Measurements from ENCODE around the gene HERPUD2. TPM values are rescaled to one million over a fixed set of nuclear protein-coding genes. Genes with fewer than 3 reads are reported as not detected.

Gene HERPUD2
- total and polyA plus RNA-seq, 2 of the 4 experiments (the other 2 are of a cell fraction): 22.2 to 27.2 TPM

GRCh38 chr7:35736725-35737124, 41.8 kb upstream of the HERPUD2 start:
- intact Hi-C loops (cut with micrococcal nuclease): no loop called here
- no peaks in the 10 kb centered on the region for H3K9me1 ChIP-seq (ENCODE audit: insufficient read depth, low read length)
- H2BK20ac ChIP-seq (ENCODE audit: low read depth, low read length): no peak overlapping the region
- no peak overlapping the region for H3K27ac ChIP-seq (ENCODE audit: insufficient read depth, low read length)
- no peak overlapping the region for H2AK9ac ChIP-seq (replicated peaks; ENCODE audit: low read depth, low read length, poor library complexity)
- no peaks in the 10 kb centered on the region for H3K9me3 ChIP-seq (ENCODE audit: control insufficient read depth, insufficient read depth, low read length)
- in situ Hi-C loops (cut with MboI; ENCODE audit: low sequenced_read_pairs): no loop called here
- H4K91ac ChIP-seq (ENCODE audit: insufficient read depth, low read depth, low read length): no peak overlapping the region
- no peak overlapping the region for H3K23ac ChIP-seq (ENCODE audit: low read depth, low read length)
- no peaks in the 10 kb centered on the region for H3K79me1 ChIP-seq (ENCODE audit: low read depth in 1 of 2, low read length in 2 of 2)
- no peak overlapping the region for H3K56ac ChIP-seq (ENCODE audit: extremely low read depth, insufficient read depth, low read length)
- no peak overlapping the region for H2BK5ac ChIP-seq (ENCODE audit: low read depth, low read length, poor library complexity, severe bottlenecking)
- H4K8ac ChIP-seq (ENCODE audit: low read depth in 2 of 2, low read length in 2 of 2): no peak overlapping the region
- H4K20me1 ChIP-seq (ENCODE audit: insufficient read depth, low read length): no peaks in the 10 kb centered on the region
- H3K4me3 ChIP-seq (ENCODE audit: insufficient read depth, low read depth, low read length): no peak overlapping the region
- ChIA-PET POLR2A (ENCODE audit: unreplicated experiment) (no interaction called here), CTCF (no interaction called here)
- no CpG with 5 or more reads among the region's 1 CpG for whole genome bisulfite sequencing, 2 experiments (ENCODE audit: extremely low coverage in 2 of 2, insufficient read length in 1 of 2)
- no peak overlapping the region for H2AK5ac ChIP-seq (ENCODE audit: low read depth, low read length)
- no peak overlapping the region for H3K14ac ChIP-seq (replicated peaks; ENCODE audit: low read depth, low read length)
- TF ChIP-seq RCOR1 (IDR thresholded peaks at IDR 0.05; ENCODE audit: insufficient replicate concordance, low read length): no peak
- peak; percentile 84 for TF ChIP-seq CEBPB (IDR thresholded peaks at IDR 0.05; ENCODE audit: low read depth, low read length)
- TF ChIP-seq POLR2A (IDR thresholded peaks at IDR 0.05; ENCODE audit: low read depth, low read length): no peak
- no peak for TF ChIP-seq MAZ (IDR thresholded peaks at IDR 0.05; ENCODE audit: borderline replicate concordance, low read depth, low read length)
- no peak for TF ChIP-seq BHLHE40 (IDR thresholded peaks at IDR 0.05; ENCODE audit: low read depth, low read length)
- H3K4ac ChIP-seq (ENCODE audit: low read depth, low read length): no peak overlapping the region
- H2AFZ ChIP-seq (replicated peaks; ENCODE audit: low read length, poor library complexity): no peak overlapping the region
- DNase-seq (peak; percentile 57), ATAC-seq (ENCODE audit: low read depth) (peak; percentile 49)
- H3K9ac ChIP-seq (ENCODE audit: low read depth, low read length): no peak overlapping the region
- H2BK120ac ChIP-seq (ENCODE audit: low read depth, low read length): no peak overlapping the region
- no peaks in the 10 kb centered on the region for H3K36me3 ChIP-seq (ENCODE audit: control insufficient read depth, insufficient read depth, low read length)
- H4K5ac ChIP-seq (ENCODE audit: low read depth, low read length): no peak overlapping the region
- dilution Hi-C loops (cut with HindIII; ENCODE audit: low sequenced_read_pairs, unreplicated experiment): no loop called here
- no peak overlapping the region for H3K4me2 ChIP-seq (ENCODE audit: low read depth, low read length)
- no peak overlapping the region for H2BK15ac ChIP-seq (ENCODE audit: low read depth, low read length)
- H3K4me1 ChIP-seq (ENCODE audit: control insufficient read depth, insufficient read depth, low read length): no peaks in the 10 kb centered on the region
- H3K27me3 ChIP-seq (ENCODE audit: control insufficient read depth, insufficient read depth, low read length): no peaks in the 10 kb centered on the region
- H3K18ac ChIP-seq (ENCODE audit: low read depth, low read length): no peak overlapping the region
- no TSS peak for BruUV-seq (replicated peaks)
